GM21825 (cell line): ENCODE data around the gene KIZ.
"Not testable (repeated sequence)": the region's sequence is repeated elsewhere in the genome, so short reads cannot be mapped to it uniquely, and the experiment has no call there.

ENCODE experiments used
- ATAC-seq: cut with Tn5 transposase; IDR thresholded peaks from one replicate; pipeline ENCODE4 v1.9.1; 2021; ENCODE audit warnings: mild to moderate bottlenecking, moderate library complexity; ENCODE audit not compliant: unreplicated experiment

The KIZ gene

GRCh38 chr20:21224217-21224616, 98.3 kb downstream of the KIZ start:
- no peak for ATAC-seq

GRCh38 chr20:21225215-21225947, 99.5 kb downstream of the KIZ start:
- no peak for ATAC-seq

- ATAC-seq: peak; percentile 79
These were observed 102.6 kb downstream of the KIZ start for GRCh38 chr20:21228511-21228910.

GRCh38 chr20:21229163-21229562, 103.3 kb downstream of the KIZ start:
- no peak for ATAC-seq

DNA sequence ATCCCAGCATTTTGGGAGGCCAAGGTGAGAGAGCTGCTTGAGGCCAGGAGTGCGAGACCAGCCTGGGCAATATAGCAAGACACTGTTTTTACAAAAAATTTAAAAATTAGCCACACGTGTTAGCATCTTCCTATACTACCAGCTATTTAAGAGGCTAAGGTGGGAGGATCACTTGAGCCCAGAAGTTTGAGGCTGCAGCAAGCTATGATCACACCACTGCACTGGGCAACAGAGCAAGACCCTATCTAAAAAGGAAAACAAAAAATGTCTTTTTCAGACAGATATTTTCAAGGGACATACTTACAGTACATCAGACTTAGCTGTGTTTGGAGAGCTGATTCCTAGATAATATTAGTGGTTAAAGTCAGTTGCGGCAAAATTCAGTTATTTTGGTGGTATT, 104.3 kb downstream of the KIZ start:
- ATAC-seq: no peak

GRCh38 chr20:21230686-21231085, 104.8 kb downstream of the KIZ start:
- ATAC-seq: no peak

GRCh38 chr20:21232546-21233280, 106.8 kb downstream of the KIZ start:
- no peak for ATAC-seq

DNA sequence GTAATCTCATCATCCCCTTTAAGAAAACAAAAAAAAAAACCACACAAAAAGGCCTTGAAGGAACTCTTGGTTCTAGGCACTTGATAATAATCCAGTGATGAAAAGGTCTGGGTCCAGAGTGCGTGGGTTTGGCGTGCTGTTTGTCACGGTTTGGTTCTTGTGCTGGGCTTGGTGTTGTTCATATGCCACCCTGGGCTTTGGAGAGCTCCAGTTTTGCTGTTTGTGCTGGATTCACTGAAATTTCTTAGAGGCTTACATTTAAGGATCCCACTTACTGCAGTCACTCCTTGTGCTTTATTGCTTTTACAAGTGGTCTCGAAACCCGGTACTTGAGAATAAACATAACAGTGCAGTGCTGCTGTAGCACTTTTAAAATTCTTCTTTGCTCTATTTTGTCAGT, 108.4 kb downstream of the KIZ start:
- no peak for ATAC-seq

DNA sequence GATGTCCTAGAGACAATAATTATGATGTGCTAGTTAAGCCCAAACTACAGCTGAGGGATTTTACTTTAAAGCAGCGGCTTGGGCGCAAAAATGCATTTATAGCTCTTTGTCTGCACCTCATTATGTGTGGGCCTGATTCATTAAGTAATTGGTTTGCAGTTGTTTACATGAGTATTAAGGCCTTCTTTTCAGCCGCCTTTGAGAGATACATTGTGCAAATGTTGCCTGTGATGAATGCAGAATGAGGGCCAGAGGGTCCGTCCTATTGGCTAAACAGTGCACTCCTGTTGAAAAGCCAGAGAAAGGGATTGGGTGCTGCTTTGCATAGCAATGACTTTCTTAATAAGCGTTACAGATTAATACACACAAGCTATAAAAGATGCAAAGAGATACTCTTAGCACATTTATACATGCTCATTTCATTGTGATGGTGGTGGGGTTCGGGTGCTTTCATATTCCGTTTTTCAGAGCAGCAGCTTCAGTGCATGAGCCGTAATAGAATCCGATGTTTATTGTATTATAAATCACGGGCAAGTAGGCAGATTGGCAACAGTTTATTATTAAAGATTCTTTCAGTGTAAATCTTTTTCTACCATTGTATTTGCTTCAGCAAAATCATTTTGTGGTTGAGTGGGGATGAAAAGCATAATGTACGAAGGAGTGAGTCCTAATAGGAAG, 109.1 kb downstream of the KIZ start:
- ATAC-seq: no peak

GRCh38 chr20:21235484-21236445, 109.9 kb downstream of the KIZ start:
- ATAC-seq: peak; percentile 68

DNA sequence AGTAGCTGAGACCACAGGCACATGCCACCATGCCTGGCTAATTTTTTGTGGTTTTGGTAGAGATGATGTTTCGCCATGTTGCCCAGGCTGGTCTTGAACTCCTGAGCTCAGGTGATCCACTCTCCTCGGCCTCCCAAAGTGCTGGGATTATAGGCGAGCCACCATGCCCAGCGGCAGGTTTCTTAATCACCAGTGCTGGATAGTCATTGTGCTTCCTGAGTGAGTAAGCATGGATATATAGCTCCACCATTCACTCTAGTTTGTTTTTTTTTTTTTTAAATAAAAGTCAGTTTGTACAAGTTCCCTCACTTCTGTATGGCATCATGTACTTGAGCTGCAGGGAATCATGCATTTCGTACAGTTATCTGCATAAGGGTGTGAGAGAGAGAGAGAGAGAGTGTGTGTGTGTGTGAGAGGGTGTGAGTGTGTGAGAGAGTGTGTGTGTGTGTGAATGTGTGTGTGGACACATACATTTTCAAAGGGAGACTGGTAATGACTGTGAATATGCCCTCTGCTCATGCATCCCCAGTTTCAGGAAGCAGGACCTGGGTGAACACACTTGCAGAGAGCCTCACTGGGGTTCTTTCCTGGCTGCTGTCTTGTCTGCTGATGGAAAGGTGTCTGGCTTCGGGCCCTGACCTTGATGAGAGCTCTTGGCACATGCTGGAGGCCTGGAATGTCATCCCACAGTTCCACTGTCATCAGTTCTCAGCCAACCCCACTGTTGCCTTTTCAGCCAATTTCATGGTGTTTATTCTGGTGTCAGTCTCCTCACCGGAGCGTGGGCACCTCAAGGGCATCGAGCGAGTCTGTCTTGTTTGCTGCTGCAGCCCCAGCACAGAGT, 112.3 kb downstream of the KIZ start:
- ATAC-seq: no peak

GRCh38 chr20:21238818-21239536, 113.1 kb downstream of the KIZ start:
- ATAC-seq: no peak

DNA sequence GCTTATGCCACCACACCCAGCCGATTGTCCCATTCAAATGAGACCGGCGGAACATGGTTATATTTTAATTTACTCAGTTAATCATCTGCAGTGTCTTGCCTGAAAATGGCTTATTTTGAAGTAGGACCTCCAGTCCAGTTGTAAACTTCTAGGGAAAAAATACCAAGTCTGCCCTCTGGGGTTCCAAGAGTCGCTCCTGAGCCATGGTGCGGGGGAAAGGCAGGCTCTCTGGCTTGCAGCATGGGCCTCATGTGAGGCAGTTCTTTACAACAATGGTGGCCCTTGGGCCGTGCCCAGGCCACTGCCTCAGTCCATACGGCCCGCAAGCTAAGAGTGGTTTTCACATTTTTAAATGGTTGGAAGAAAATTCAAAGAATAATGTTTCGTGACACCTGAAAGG, 114.5 kb downstream of the KIZ start:
- ATAC-seq: no peak

DNA sequence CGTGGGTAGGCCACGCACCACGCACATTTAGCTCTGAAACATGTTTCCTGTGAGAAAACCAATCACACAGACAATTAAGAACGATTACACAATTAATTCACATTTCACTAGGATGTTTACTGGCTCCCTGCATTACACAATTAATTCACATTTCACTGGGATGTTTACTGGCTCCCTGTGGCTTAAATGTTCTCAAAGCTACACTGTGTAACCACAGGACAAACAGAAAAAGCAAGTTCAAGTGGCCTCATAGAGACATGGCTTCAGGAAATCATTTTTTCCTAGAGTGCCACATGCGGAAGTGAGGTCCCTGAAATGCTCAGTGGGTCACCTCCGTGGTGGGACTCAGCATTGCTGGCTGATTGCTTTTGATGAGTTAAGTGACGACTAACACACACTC, 115.5 kb downstream of the KIZ start:
- ATAC-seq: no peak

GRCh38 chr20:21243811-21244210, 117.9 kb downstream of the KIZ start:
- ATAC-seq: no peak

GRCh38 chr20:21244808-21245207, 118.9 kb downstream of the KIZ start:
- no peak for ATAC-seq

DNA sequence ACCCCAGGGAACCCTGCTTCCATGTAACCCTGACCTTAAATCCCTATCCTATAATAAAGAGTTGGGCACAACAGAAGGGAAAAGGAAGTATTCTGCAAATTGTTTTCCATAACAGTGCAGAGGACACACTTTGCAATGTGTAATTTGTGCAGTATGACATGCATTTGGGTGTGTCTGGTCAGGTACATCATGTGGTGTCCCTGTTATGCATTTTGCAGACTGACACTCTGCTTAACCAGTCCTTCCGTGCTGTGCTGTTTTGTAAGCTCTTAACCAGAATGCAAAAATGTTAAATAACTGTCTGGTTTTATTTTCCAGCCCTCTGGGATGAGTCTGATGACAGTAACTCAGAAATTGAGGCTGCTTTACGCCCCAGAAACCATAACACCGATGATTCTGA, 120.3 kb downstream of the KIZ start:
- no peak for ATAC-seq

DNA sequence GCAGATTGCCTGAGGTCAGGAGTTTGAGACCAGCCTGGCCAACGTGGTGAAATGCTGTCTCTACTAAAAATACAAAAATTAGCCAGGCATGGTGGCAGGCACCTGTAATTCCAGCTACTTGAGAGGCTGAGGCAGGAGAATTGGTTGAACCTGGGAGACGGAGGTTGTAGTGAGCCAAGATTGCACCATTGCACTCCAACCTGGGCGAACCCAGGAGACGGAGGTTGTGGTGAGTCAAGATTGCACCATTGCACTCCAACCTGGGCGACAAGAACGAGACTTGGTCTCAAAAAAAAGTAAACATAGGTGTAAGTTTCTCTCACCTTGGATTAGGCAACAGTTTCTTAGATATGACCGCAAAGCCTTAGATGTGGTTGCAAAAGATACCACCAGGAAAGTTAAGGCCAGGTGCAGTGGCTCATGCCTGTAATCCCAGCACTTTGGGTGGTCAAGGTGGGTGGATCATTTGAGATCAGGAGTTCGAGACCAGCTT, 121.8 kb downstream of the KIZ start:
- ATAC-seq: not testable (repeated sequence)

GRCh38 chr20:21251278-21251677, 125.4 kb downstream of the KIZ start:
- no peak for ATAC-seq
